ENCODE measurements around the gene TMEM86A.

DNA sequence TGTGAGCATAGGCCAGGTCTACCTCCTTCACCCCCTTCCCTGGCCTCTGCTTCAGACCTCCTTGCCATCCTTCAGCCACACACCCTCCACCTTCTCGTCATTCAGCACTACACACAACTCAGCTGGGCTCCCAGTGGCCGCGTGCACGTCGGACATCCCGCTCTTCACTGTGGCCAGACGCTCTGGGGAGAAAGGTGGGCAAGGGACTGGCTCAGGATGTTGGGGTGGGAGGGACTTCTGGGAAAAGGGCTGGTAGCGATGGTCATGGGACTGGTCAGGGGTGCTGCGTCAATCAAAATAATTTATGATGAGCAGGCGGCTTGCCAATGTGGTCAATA lies 15.8 kb downstream of the TMEM86A start:
- TF ChIP-seq GATA2 (IDR thresholded peaks at IDR 0.05; ENCODE audit: low read depth, low read length), result no peak
- no peak for TF ChIP-seq GATA3 (IDR thresholded peaks at IDR 0.05; ENCODE audit: low read depth, low read length)
